HEK293T (cell line): ENCODE data around the gene CACNG8.

Experiments
- ARNT ChIP-seq: fragments of 450-650 bp; IDR thresholded peaks from 2 replicates; pipeline ENCODE4 v1.6.1; 2017; ENCODE audit warnings: mild to moderate bottlenecking
- FOXK2 ChIP-seq: fragments of 450-650 bp; IDR thresholded peaks from 2 replicates; pipeline ENCODE4 v1.6.1; 2016; ENCODE audit warnings: mild to moderate bottlenecking
- FOXM1 ChIP-seq: fragments of 450-650 bp; IDR thresholded peaks from 2 replicates; pipeline ENCODE4 v1.6.1; 2017; ENCODE audit warnings: mild to moderate bottlenecking, borderline replicate concordance
- SP1 ChIP-seq: fragments of 450-650 bp; IDR thresholded peaks from 2 replicates; pipeline ENCODE4 v1.6.1; 2017
- SUZ12 ChIP-seq: fragments of 450-650 bp; IDR thresholded peaks from 2 replicates; pipeline ENCODE4 v1.6.1; 2016; ENCODE audit warnings: mild to moderate bottlenecking
- TARDBP ChIP-seq: fragments of 450-650 bp; IDR thresholded peaks from 2 replicates; pipeline ENCODE4 v1.6.1; 2016
- TF ChIP-seq, protein P1 (sequence below): fragments of 450-650 bp; IDR thresholded peaks from 2 replicates; pipeline ENCODE4 v1.6.1; 2016

DNA sequence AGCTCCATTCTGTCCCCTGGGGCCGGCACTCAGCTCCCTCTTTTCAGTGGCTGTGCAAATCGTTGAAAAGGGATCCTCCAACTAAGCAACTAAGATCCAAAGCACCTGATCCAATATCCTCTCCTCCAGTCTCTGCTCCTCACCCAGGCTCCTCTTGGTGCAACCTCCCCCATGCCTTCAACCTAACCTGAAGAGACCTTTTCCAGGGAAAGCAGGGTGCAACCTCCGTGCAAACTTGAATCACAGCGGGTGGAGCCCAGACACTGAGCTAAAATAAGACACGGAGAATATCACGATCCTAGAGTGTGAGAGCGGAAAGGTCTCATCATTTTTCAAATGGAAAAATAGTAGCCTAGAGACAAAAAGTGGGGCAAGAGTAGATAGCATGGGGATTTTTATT, 45.4 kb upstream of the CACNG8 start:
- TF ChIP-seq SUZ12 (no peak), SP1 (no peak), TARDBP (no peak), ARNT (no peak), FOXM1 (no peak), FOXK2 (no peak)
- TF ChIP-seq, protein P1, sequence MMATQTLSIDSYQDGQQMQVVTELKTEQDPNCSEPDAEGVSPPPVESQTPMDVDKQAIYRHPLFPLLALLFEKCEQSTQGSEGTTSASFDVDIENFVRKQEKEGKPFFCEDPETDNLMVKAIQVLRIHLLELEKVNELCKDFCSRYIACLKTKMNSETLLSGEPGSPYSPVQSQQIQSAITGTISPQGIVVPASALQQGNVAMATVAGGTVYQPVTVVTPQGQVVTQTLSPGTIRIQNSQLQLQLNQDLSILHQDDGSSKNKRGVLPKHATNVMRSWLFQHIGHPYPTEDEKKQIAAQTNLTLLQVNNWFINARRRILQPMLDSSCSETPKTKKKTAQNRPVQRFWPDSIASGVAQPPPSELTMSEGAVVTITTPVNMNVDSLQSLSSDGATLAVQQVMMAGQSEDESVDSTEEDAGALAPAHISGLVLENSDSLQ: no peak
